SU-DHL-6 (cell line): ENCODE data around the gene IFI35.

ENCODE experiments used
- H2AFZ ChIP-seq: fragments of 200-600 bp; sonication (generic); 2 replicates; pipeline ENCODE4 v1.6.1; 2014; ENCODE audit warnings: low read depth, mild to moderate bottlenecking, moderate library complexity, mixed read lengths, antibody characterized with exemption, low read length; ENCODE audit not compliant: severe bottlenecking
- H3F3A ChIP-seq: fragments of 200-600 bp; shearing (Covaris generic); 2 replicates; pipeline ENCODE4 v1.6.0; 2016; ENCODE audit warnings: antibody characterized with exemption, mild to moderate bottlenecking; ENCODE audit not compliant: insufficient read depth
- H3K27ac ChIP-seq: fragments of 200-600 bp; sonication (generic); 2 replicates; pipeline ENCODE4 v1.5.1; 2016; ENCODE audit warnings: low read depth, mild to moderate bottlenecking, low read length, moderate library complexity, mixed read lengths
- H3K27me3 ChIP-seq: fragments of 200-600 bp; sonication (generic), shearing (Covaris generic); 2 replicates; pipeline ENCODE4 v1.6.0; 2014; ENCODE audit warnings: mild to moderate bottlenecking, low read length
- H3K36me3 ChIP-seq: fragments of 200-600 bp; sonication (generic); 2 replicates; pipeline ENCODE4 v1.6.1; 2014; ENCODE audit warnings: mild to moderate bottlenecking, low read length, mixed read lengths
- H3K4me2 ChIP-seq: fragments of 300-600, 200-600 bp; shearing (Covaris generic), sonication (generic); 2 replicates; pipeline ENCODE4 v1.6.0; 2014; ENCODE audit warnings: low read length, low read depth, mild to moderate bottlenecking; ENCODE audit not compliant: poor library complexity, severe bottlenecking
- H3K4me3 ChIP-seq: fragments of 200-600 bp; sonication (generic); 2 replicates; pipeline ENCODE4 v1.5.1; 2014; ENCODE audit warnings: antibody characterized with exemption, low read length, mild to moderate bottlenecking, mixed read lengths; ENCODE audit not compliant: insufficient read depth, poor library complexity, severe bottlenecking
- H3K79me2 ChIP-seq: fragments of 200-600 bp; sonication (generic); 2 replicates; pipeline ENCODE4 v1.6.1; 2014; ENCODE audit warnings: mild to moderate bottlenecking, low read length, moderate library complexity; ENCODE audit not compliant: insufficient read depth
- H3K9ac ChIP-seq: fragments of 200-600 bp; sonication (generic); 2 replicates; pipeline ENCODE4 v1.7.0; 2014; ENCODE audit warnings: mild to moderate bottlenecking, low read length
- H3K9me2 ChIP-seq: fragments of 200-600 bp; sonication (generic); replicated peaks from 2 replicates; pipeline ENCODE4 v1.6.1; 2014; ENCODE audit warnings: low read length; ENCODE audit not compliant: insufficient read depth
- H3K9me3 ChIP-seq: fragments of 200-600 bp; sonication (generic); 2 replicates; pipeline ENCODE4 v1.6.1; 2014; ENCODE audit warnings: low read length, mixed read lengths; ENCODE audit not compliant: insufficient read depth
- H4K20me1 ChIP-seq: fragments of 200-600 bp; sonication (generic); 2 replicates; pipeline ENCODE4 v1.6.1; 2014; ENCODE audit warnings: low read depth, mild to moderate bottlenecking, antibody characterized with exemption, low read length, moderate library complexity, mixed read lengths
- EZH2phosphoT487 ChIP-seq: fragments of 200-600 bp; sonication (generic), shearing (Covaris generic); conservative IDR thresholded peaks from 2 replicates; pipeline ENCODE4 v1.6.1; 2018; ENCODE audit warnings: mild to moderate bottlenecking, antibody characterized with exemption, low read length, moderate library complexity, mixed read lengths
- TF ChIP-seq, protein P1 (sequence below): fragments of 200-600 bp; sonication (generic); IDR thresholded peaks from one replicate; pipeline ENCODE4 v1.5.1; 2017; ENCODE audit warnings: antibody characterized with exemption, mild to moderate bottlenecking, low read length, moderate library complexity; ENCODE audit not compliant: insufficient read depth, poor library complexity, severe bottlenecking

The IFI35 gene

DNA sequence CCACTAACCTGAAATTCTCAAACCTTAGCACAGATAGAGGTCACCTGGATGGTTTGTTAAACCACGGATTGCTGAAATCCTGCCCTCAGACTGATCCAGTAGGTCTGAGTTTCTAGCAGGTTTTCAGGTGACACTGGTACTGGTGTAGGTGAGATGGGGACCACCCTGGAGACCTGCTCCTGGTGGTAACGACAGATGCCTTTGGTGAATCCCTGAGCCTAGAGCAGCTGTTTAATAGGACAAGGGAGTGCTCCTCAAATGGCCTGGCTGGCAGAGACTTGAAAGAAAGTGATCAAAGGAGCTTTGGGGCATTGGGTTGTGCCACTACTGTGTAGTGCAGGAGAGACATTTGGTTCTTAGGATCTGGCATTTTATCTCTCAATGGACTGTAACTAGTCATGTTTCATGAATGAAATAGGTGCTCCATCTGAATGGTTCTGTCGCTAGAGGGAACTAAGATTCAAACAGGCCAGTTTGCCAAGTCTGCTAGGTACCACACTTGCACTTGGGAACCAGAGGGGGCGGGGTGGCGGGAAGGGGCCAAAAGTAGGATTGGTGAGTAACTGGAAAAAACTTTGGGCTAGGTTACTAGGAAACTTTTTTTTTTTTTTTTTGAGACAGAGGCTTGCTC, 2.9 kb upstream of the IFI35 start:
- H4K20me1 ChIP-seq = peaks cover 5% of the 10 kb centered on the region; the same call in 1 of the 2 replicates
- H3K4me3 ChIP-seq = no peak overlapping the region
- H3K27me3 ChIP-seq = no peaks in the 10 kb centered on the region
- no peak for TF ChIP-seq EZH2phosphoT487
- TF ChIP-seq, protein P1, sequence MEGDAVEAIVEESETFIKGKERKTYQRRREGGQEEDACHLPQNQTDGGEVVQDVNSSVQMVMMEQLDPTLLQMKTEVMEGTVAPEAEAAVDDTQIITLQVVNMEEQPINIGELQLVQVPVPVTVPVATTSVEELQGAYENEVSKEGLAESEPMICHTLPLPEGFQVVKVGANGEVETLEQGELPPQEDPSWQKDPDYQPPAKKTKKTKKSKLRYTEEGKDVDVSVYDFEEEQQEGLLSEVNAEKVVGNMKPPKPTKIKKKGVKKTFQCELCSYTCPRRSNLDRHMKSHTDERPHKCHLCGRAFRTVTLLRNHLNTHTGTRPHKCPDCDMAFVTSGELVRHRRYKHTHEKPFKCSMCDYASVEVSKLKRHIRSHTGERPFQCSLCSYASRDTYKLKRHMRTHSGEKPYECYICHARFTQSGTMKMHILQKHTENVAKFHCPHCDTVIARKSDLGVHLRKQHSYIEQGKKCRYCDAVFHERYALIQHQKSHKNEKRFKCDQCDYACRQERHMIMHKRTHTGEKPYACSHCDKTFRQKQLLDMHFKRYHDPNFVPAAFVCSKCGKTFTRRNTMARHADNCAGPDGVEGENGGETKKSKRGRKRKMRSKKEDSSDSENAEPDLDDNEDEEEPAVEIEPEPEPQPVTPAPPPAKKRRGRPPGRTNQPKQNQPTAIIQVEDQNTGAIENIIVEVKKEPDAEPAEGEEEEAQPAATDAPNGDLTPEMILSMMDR = no peak
- H3K36me3 ChIP-seq = peaks cover 22% of the 10 kb centered on the region
- H3K4me2 ChIP-seq = no peak overlapping the region
- no peak overlapping the region for H3K9ac ChIP-seq
- H3K27ac ChIP-seq = no peak overlapping the region; the same call in 1 of the 2 replicates
- no peaks in the 10 kb centered on the region for H3K9me2 ChIP-seq
- no peaks in the 10 kb centered on the region for H3K9me3 ChIP-seq
- H3F3A ChIP-seq = peaks cover 39% of the 10 kb centered on the region
- H3K79me2 ChIP-seq = peaks cover 16% of the 10 kb centered on the region
- no peak overlapping the region for H2AFZ ChIP-seq

DNA sequence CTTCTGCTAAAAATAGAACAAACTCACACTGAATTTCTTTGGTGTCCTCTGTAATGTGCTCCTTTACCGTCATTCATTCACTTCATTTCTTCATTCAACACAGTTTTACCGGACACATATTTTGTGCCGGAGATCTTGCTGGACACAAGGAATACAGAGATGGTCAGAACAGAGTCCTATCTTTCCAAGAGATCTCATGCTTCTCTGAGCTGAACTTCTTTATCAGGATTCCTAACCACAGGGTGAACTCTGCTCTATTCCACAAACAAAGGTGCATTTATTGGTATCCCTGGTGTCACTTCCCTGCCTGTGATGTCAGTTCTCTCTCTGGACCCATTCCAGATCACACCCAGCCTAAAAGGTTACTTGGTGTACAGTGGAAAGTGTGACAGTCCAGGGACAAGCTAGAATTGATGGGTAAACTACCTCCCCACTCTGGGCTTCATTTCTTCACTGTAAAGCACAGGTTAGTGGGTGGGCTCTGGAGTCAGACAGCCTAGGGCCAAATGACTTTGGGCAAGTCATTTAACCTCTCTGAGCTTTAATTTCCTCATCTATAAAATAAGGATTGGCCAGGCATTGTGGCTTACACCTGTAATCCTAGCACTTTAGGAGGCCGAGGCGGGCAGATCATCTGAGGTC, 4.2 kb downstream of the IFI35 start:
- TF ChIP-seq EZH2phosphoT487 = no peak
- TF ChIP-seq, protein P1 = no peak
- Histone ChIP-seq H2AFZ (no peak overlapping the region), H3K4me3 (no peak overlapping the region), H3K36me3 (no peaks in the 10 kb centered on the region), H3K4me2 (no peak overlapping the region), H3K27me3 (no peaks in the 10 kb centered on the region), H3K79me2 (no peaks in the 10 kb centered on the region), H3K27ac (no peak overlapping the region), H3K9me2 (no peaks in the 10 kb centered on the region), H3F3A (no peaks in the 10 kb centered on the region), H4K20me1 (no peaks in the 10 kb centered on the region), H3K9me3 (no peaks in the 10 kb centered on the region), H3K9ac (no peak overlapping the region)

DNA sequence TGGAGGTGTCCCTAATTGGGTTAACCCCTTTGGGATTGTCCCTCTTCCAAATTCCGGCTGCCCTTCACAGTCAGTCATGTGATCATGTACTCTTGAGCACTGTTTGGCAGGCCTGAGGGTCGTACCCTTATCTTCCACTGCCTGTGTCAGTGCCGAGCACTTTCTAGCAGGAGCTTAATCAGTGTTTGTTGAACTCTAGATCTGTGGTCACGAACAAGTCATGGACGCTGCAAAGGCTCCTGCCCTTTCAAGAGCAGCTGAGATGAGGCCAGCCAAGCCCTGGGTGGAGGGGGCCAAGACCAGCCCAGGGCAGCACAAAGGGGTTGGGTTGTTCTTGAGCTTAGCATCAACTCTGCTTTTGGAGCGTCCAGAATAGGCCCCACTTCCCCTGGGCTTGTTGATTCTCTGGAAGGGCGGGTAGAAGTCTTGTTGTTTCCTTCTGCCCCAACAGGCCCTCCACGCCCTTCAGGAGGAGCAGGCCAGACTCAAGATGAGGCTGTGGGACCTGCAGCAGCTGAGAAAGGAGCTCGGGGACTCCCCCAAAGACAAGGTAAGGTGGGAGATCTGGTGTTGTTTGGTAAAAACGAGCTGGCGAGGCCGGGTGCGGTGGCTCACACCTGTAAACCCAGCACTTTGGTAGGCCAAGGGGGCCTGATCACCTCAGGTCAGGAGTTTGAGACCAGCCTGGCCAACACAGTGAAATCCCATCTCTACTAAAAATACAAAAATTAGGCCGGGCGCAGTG, 5.3 kb downstream of the IFI35 start:
- Histone ChIP-seq H3F3A (no peaks in the 10 kb centered on the region), H3K27ac (no peak overlapping the region), H3K9ac (no peak overlapping the region), H3K36me3 (no peaks in the 10 kb centered on the region), H3K27me3 (no peaks in the 10 kb centered on the region), H3K9me3 (no peaks in the 10 kb centered on the region), H2AFZ (no peak overlapping the region), H3K4me2 (no peak overlapping the region), H3K79me2 (no peaks in the 10 kb centered on the region), H3K4me3 (no peak overlapping the region), H4K20me1 (no peaks in the 10 kb centered on the region), H3K9me2 (no peaks in the 10 kb centered on the region)
- TF ChIP-seq, protein P1 = no peak
- no peak for TF ChIP-seq EZH2phosphoT487
